Lung (tissue), 16 donors: ENCODE results near the gene ZNF174. TPM values are rescaled to one million over a fixed set of nuclear protein-coding genes. Genes with fewer than 3 reads are reported as not detected.

ENCODE experiments used
- ATAC-seq: fragments of 200-7000 bp; cut with Tn5 transposase; one replicate; pipeline ENCODE4 v1.9.1; 2020; ENCODE audit warnings: moderate number of reproducible peaks; ENCODE audit not compliant: insufficient read depth, low FRiP score
- DNase-seq, 3 donors: peaks; one replicate each; pipeline ENCODE4 v3.0.0-alpha.2; 2013 to 2017
- H3K27ac ChIP-seq, 2 donors: one replicate each; pipeline ENCODE4 v1.5.1; 2013; ENCODE audit warnings: mild to moderate bottlenecking in 2 of 2, moderate library complexity in 2 of 2, control low read depth in 1 of 2, inconsistent platforms in 1 of 2, low read depth in 1 of 2, low read length in 1 of 2
- H3K27me3 ChIP-seq, 3 donors: one replicate each; pipeline ENCODE4 v1.5.1; 2013; ENCODE audit warnings: low read length in 2 of 3; ENCODE audit not compliant: control insufficient read depth in 3 of 3, insufficient read depth in 3 of 3
- H3K36me3 ChIP-seq, 4 donors: one replicate each; pipeline ENCODE4 v1.5.1; 2013; ENCODE audit warnings: low read length in 4 of 4, mild to moderate bottlenecking in 1 of 4, moderate library complexity in 1 of 4; ENCODE audit not compliant: control insufficient read depth in 4 of 4, insufficient read depth in 4 of 4
- H3K4me1 ChIP-seq, 5 donors: one replicate each; pipeline ENCODE4 v1.5.1; 2013; ENCODE audit warnings: low read length in 5 of 5, mild to moderate bottlenecking in 2 of 5, moderate library complexity in 1 of 5; ENCODE audit not compliant: control insufficient read depth in 5 of 5, insufficient read depth in 5 of 5
- H3K4me3 ChIP-seq: one replicate; pipeline ENCODE4 v1.5.1; 2013; ENCODE audit warnings: mild to moderate bottlenecking, control low read depth, moderate library complexity
- H3K9ac ChIP-seq, 2 donors: one replicate each; pipeline ENCODE4 v1.5.1; 2013; ENCODE audit warnings: low read length in 2 of 2, control low read depth in 1 of 2; ENCODE audit not compliant: insufficient read depth in 1 of 2
- H3K9me3 ChIP-seq, 4 donors: one replicate each; pipeline ENCODE4 v1.5.1; 2013; ENCODE audit warnings: low read length in 3 of 4, mild to moderate bottlenecking in 1 of 4, moderate library complexity in 1 of 4; ENCODE audit not compliant: control insufficient read depth in 4 of 4, insufficient read depth in 3 of 4
- WGBS, 2 donors: extraction: QIAGEN DNeasy Blood & Tissue Kit; methylation state at CpG; one replicate each; pipeline ENCODE4 v1.1.7; 2013; 5-methylcytosine and 5-hydroxymethylcytosine counted together
- long read RNA-seq, 5 donors: transcript quantifications; one replicate each; lab custom pipeline, GENCODE V29; 2026
- polyA plus RNA-seq, 2 donors: library from polyadenylated mRNA; stranded (reverse); fragments of 200-250 nt; gene quantifications; one replicate each; pipeline ENCODE4 v1.2.1, GENCODE V29; 2013
- total RNA-seq, 2 donors: library from RNA; depleted of rRNA in 1 of 2; stranded (reverse); fragments of >200 nt in 1 of 2; gene quantifications; one replicate each; pipeline ENCODE4 v1.2.1, GENCODE V29; 2014 to 2021
- TF ChIP-seq, protein P1 (sequence below): IDR thresholded peaks from 2 replicates; pipeline ENCODE4 v1.5.1; 2012; ENCODE audit warnings: mild to moderate bottlenecking; ENCODE audit errors: control extremely low read depth, extremely low read depth
- donor health status: control.
- donor health status: control.
- donor health status: Bipolar disorder and iron deficiency.
- donor health status: healthy.
- donor health status: DM: yes; HTN: yes; CAD: no.

The ZNF174 gene
- total RNA-seq (10 to 100 TPM in 1 of 2 donors, 1 to 10 TPM in 1; 8.5 to 10.6 TPM), polyA plus RNA-seq (1 to 10 TPM; 3.1 to 5.1 TPM)
- long read RNA-seq, donor 1, partial matches to known transcripts, result 0 of 2 reads
- long read RNA-seq, donor 1, other reads (novel, unspliced or antisense), result 0 of 2 reads
- long read RNA-seq, donor 2, partial matches to known transcripts, result 0 of 1 reads
- long read RNA-seq, donor 2, other reads (novel, unspliced or antisense), result 0 of 1 reads
- long read RNA-seq, donor 3, partial matches to known transcripts, result 0 of 2 reads
- long read RNA-seq, donor 3, other reads (novel, unspliced or antisense), result 0 of 2 reads
- long read RNA-seq, donor 4, partial matches to known transcripts, result 0 of 2 reads
- long read RNA-seq, donor 4, other reads (novel, unspliced or antisense), result 0 of 2 reads
- long read RNA-seq, donor 5, partial matches to known transcripts, result 0 of 5 reads
- long read RNA-seq, donor 5, other reads (novel, unspliced or antisense), result 0 of 5 reads

DNA sequence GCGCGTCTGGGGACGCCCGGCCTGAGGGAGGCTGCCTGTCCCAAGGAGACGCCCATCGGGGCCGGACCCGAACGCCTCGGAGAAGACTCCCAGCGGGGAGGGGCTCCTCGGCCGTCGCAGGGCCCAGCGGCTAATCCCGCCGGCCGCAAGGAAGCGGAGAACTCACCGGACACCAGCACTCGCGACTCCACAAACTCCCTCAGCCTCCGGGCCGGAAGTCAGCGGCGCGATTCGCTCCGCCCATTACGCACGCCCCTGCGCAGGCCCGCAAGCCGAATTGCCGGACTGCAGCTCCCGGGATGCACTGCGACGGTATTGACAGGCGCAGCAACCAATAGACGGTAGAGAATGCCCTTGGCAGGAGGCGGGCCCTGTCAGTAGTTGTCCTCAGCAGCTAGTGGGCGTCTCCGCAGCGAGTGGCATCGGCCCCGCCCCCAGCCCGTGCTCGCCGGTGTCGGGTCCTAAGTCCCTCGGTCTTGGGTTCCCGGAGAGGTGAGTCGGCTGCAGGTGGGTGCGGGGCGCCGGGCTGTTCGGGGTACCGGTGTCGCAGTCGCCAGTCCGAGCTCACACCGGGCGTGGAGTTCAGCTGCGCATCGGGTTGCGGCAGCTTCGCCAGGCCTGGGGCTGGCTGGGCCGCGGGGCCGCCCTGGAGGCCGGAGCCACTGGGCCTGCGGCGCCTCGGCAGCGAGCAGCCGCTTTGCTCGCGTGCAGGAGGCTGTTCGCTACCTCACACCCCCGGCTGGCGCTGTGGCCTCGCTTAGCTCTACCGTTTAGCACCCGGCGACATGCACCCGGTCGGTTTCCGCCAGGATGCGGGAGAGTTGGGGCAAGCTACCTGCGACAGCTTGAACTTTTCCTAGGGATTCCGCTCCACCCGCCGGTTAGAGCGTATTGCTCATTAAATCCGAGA lies at the start of gene ZNF174, which contains the start of gene ZSCAN32:
ZNF174 (plus strand) TSS at position 437 of the 910 bp plus-strand sequence. CDS start 790 bp downstream, outside the sequence.
ZSCAN32 (minus strand) TSS at position 226 of the 910 bp plus-strand sequence. CDS start 3,447 bp downstream, outside the sequence.
- TF ChIP-seq, protein P1, sequence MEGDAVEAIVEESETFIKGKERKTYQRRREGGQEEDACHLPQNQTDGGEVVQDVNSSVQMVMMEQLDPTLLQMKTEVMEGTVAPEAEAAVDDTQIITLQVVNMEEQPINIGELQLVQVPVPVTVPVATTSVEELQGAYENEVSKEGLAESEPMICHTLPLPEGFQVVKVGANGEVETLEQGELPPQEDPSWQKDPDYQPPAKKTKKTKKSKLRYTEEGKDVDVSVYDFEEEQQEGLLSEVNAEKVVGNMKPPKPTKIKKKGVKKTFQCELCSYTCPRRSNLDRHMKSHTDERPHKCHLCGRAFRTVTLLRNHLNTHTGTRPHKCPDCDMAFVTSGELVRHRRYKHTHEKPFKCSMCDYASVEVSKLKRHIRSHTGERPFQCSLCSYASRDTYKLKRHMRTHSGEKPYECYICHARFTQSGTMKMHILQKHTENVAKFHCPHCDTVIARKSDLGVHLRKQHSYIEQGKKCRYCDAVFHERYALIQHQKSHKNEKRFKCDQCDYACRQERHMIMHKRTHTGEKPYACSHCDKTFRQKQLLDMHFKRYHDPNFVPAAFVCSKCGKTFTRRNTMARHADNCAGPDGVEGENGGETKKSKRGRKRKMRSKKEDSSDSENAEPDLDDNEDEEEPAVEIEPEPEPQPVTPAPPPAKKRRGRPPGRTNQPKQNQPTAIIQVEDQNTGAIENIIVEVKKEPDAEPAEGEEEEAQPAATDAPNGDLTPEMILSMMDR, result no peak
- Histone ChIP-seq H3K27me3 (no peaks in the 10 kb centered on the region), H3K9ac (peak within 1 kb of the TSS; percentile 68 to 88), H3K36me3 (peaks cover 20 to 53% (median 38%) of the 10 kb centered on the region in 4 donors), H3K4me1 (peaks cover 0 to 13% (median 6%) of the 10 kb centered on the region in 5 donors), H3K9me3 (peaks cover 6 to 37% (median 22%) of the 10 kb centered on the region in 4 donors), H3K27ac (peak within 1 kb of the TSS; percentile 84 to 95), H3K4me3 (peak within 1 kb of the TSS; percentile 96)
- peak; percentile 99 for ATAC-seq
- DNase-seq, result peak; percentile 99 to 100 (median 100)
- WGBS, 2 donors, result 0 to 1% methylated on average over 82 to 95 of the region's 95 CpGs

GRCh38 chr16:3355589-3355988 lies 45.4 kb upstream of the ZNF174 start, which contains the start of gene OR2C1:
OR2C1 (plus strand) TSS chr16:3355889; CDS start chr16:3355941, 52 bp downstream.
- no peaks in the 10 kb centered on the region for H3K36me3 ChIP-seq
- H3K4me3 ChIP-seq, result no peak within 1 kb of the TSS
- WGBS, 2 donors, result 70 to 74% methylated on average over 3 of the region's 3 CpGs
- H3K4me1 ChIP-seq, result no peaks in the 10 kb centered on the region
- no peaks in the 10 kb centered on the region for H3K27me3 ChIP-seq
- no peak within 1 kb of the TSS for H3K27ac ChIP-seq
- ATAC-seq (no peak), DNase-seq (no peak)
- TF ChIP-seq, protein P1, result no peak
- H3K9me3 ChIP-seq, result peaks cover 0 to 12% (median 0%) of the 10 kb centered on the region in 4 donors
- no peak within 1 kb of the TSS for H3K9ac ChIP-seq

DNA sequence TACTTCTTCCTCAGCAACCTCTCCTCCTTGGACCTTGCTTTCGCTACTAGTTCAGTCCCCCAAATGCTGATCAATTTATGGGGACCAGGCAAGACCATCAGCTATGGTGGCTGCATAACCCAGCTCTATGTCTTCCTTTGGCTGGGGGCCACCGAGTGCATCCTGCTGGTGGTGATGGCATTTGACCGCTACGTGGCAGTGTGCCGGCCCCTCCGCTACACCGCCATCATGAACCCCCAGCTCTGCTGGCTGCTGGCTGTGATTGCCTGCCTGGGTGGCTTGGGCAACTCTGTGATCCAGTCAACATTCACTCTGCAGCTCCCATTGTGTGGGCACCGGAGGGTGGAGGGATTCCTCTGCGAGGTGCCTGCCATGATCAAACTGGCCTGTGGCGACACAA lies 44.9 kb upstream of the ZNF174 start:
- no peak overlapping the region for H3K4me3 ChIP-seq
- peaks cover 0 to 2% (median 0%) of the 10 kb centered on the region in 3 donors for H3K27me3 ChIP-seq
- 87 to 88% methylated on average over 10 of the region's 10 CpGs for WGBS, 2 donors
- H3K9me3 ChIP-seq, result peaks cover 0 to 12% (median under 1%) of the 10 kb centered on the region in 4 donors
- no peak overlapping the region for H3K27ac ChIP-seq
- no peak for DNase-seq
- no peak for ATAC-seq
- TF ChIP-seq, protein P1, result no peak
- H3K4me1 ChIP-seq, result no peaks in the 10 kb centered on the region
- H3K36me3 ChIP-seq, result no peaks in the 10 kb centered on the region
- H3K9ac ChIP-seq, result no peak overlapping the region
